Activated CD8-positive, alpha-beta memory T cell treated with anti-CD3 and anti-CD28 coated beads for 36 hours (primary cell): ENCODE measurements around the gene RUSC1. TPM values are rescaled to one million over a fixed set of nuclear protein-coding genes. Genes with fewer than 3 reads are reported as not detected.
"Not testable (repeated sequence)": the region's sequence is repeated elsewhere in the genome, so short reads cannot be mapped to it uniquely, and the experiment has no call there.

Experiments used
- CTCF ChIA-PET: fragments of 350-600 bp; sonication (Branson Sonifier 250); formaldehyde crosslinking; loops from one replicate; lab custom pipeline; 2021; ENCODE audit warnings: antibody characterized with exemption; lab: Charles Lee
- POLR2A ChIA-PET: fragments of 350-600 bp; sonication (Branson Sonifier 250); formaldehyde crosslinking; loops from one replicate; lab custom pipeline; 2021; ENCODE audit warnings: antibody characterized with exemption; lab: Charles Lee
- total RNA-seq, 2 experiments: library from RNA; stranded (reverse); gene quantifications; one replicate each; pipeline ENCODE4 v1.2.3, GENCODE V29; 2021

RUSC1 gene
- total RNA-seq, 2 experiments from 2014 or later = 27.9 to 30.0 TPM

GRCh38 chr1:155313261-155313660, 7.4 kb upstream of the RUSC1 start:
- POLR2A ChIA-PET = interaction anchor here (1.2 kb wide), 1 partner anchor 70 kb away, joined by 3 read pairs; no protein-coding TSS in a partner anchor
- CTCF ChIA-PET = interaction anchor here (1.7 kb wide), 1 partner anchor 63 kb away, joined by 8 read pairs; no protein-coding TSS in a partner anchor

DNA sequence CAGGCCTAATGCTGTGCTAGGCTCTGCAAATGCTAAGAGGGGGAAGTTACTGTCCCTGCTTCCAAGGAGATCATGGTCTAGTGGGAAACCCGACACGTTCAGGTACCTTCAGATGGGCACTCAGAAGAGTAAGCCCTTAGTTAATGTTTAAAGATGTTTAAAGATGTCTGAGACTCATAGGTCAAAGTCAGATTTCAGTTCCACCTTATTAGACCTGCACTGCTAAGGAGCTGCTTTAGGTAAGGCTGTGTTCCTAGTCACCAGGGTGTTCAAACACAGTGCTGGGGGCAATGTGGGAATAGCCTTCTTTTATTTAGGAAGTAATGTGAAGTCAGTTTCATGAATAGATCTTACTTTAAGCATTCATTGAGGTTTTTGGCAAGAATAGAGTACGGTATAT, 3.8 kb upstream of the RUSC1 start:
- POLR2A ChIA-PET = interaction anchor here (1.0 kb wide), 1 partner anchor 284 kb away, joined by 3 read pairs; no protein-coding TSS in a partner anchor
- CTCF ChIA-PET = interaction anchor here (3.4 kb wide), 1 partner anchor 66 kb away, joined by 14 read pairs; no protein-coding TSS in a partner anchor

GRCh38 chr1:155318082-155318481, 2.6 kb upstream of the RUSC1 start:
- ChIA-PET CTCF (interaction anchor here (3.4 kb wide), 1 partner anchor 67 kb away, joined by 14 read pairs; no protein-coding TSS in a partner anchor), POLR2A (interaction anchor here (1.0 kb wide), 1 partner anchor 283 kb away, joined by 3 read pairs; no protein-coding TSS in a partner anchor)

DNA sequence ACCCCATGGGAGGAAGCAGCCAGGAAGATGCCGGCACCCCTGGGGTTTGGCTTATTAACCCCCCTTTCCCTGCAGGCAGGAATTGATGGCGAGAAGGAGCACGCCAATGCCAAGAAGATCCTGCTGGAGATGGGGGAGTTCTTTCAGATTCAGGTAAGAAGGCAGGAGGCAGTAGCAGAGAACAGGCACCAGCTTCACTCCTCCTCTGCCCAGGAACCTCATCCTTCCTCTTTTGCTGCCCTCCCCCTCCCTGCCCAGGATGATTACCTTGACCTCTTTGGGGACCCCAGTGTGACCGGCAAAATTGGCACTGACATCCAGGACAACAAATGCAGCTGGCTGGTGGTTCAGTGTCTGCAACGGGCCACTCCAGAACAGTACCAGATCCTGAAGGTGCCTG, 1.2 kb upstream of the RUSC1 start:
- ChIA-PET CTCF (interaction anchor here (0.7 to 5.9 kb wide), 2 partner anchors 43 to 69 kb away, joined by 3 to 65 read pairs; partner anchors contain the start of gene HCN3), POLR2A (interaction anchor here (1.2 kb wide), 1 partner anchor 10 kb away, joined by 4 read pairs; no protein-coding TSS in a partner anchor)

DNA sequence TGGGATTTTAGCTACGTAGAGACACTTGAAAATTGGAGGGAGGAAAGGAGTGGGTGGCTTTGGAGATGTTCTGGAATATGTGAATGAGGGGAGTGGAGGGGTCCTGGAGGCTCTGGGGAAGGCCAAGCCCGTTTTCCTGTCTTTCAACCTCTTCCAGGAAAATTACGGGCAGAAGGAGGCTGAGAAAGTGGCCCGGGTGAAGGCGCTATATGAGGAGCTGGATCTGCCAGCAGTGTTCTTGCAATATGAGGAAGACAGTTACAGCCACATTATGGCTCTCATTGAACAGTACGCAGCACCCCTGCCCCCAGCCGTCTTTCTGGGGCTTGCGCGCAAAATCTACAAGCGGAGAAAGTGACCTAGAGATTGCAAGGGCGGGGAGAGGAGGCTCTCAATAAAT, 442 bp upstream of the RUSC1 start:
- POLR2A ChIA-PET = interaction anchor here (0.9 to 1.2 kb wide), 2 partner anchors 10 to 13 kb away, joined by 3 to 4 read pairs; no protein-coding TSS in a partner anchor
- CTCF ChIA-PET = interaction anchor here (0.7 to 5.9 kb wide), 2 partner anchors 43 to 69 kb away, joined by 3 to 65 read pairs; partner anchors contain the start of gene HCN3

GRCh38 chr1:155321639-155322503, 1.2 kb downstream of the RUSC1 start:
- POLR2A ChIA-PET = interaction anchor here (0.5 to 1.4 kb wide), 2 partner anchors 14 to 128 kb away, joined by 6 to 7 read pairs; partner anchors contain the start of gene FDPS
- CTCF ChIA-PET = interaction anchor here (0.9 to 5.9 kb wide), 8 partner anchors 10 to 115 kb away, joined by 3 to 65 read pairs (median 4); no protein-coding TSS in a partner anchor

DNA sequence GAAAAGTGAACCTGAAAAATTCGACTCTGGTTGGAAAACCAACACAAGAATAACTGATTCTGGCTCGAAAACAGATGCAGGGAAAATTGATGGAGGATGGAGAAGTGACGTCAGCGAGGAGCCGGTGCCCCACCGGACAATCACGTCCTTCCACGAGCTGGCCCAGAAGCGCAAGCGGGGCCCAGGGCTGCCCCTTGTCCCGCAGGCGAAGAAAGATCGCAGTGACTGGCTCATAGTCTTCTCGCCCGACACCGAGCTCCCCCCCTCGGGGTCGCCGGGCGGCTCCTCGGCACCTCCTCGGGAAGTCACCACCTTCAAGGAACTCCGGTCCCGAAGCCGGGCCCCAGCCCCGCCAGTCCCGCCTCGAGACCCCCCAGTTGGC, 1.9 kb downstream of the RUSC1 start:
- POLR2A ChIA-PET = interaction anchor here (0.6 to 1.4 kb wide), 2 partner anchors 15 to 48 kb away, joined by 5 to 6 read pairs; partner anchors contain the start of gene FDPS

DNA sequence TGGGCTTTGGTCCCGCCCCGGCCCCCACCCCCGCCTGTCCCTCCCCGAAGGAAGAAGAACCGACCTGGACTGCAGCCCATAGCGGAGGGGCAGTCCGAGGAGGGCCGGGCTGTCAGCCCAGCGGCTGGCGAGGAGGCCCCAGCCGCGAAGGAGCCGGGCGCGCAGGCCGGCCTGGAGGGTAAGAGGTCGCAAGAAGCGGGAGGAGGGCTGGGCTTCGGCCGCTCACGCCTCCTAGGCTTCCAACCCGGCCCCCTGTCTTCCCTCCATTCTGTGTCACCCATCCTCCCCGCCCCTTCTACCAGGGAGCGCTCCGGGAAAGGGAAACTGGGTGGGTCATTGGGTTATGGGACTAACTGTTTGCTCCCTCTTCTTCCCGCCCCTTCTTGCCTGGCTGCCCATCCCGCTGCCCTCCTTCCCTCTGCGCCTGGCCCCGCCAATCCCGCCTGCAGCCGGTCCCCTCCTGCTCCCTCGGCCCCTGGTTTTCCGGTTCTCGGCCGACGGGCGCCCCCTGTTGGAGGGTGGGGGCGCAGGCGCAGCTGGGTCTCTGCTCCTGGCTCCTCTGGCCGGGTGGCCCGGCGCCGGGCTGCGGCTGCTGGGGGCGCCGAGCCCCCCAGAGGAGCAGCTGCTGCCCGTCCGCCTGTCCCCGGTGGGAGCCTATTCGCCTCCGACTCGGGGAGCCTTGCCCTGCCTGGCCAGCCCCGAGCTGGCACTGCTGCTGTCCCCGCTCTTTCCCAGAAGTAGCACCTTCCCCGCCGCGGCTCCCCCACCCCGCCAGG, 2.4 kb downstream of the RUSC1 start:
- ChIA-PET CTCF (interaction anchor here (0.8 to 5.9 kb wide), 18 partner anchors 11 to 483 kb away, joined by 3 to 65 read pairs (median 4); partner anchors contain the start of genes ENTREP3, PKLR and SCAMP3), POLR2A (interaction anchor here (0.5 to 1.4 kb wide), 6 partner anchors 15 to 166 kb away, joined by 3 to 6 read pairs (median 4); partner anchors contain the start of genes CLK2 and FDPS)

More for the DNA sequence above, 1.9 kb downstream of the RUSC1 start:
- CTCF ChIA-PET = interaction anchor here (0.9 to 5.9 kb wide), 7 partner anchors 10 to 115 kb away, joined by 3 to 65 read pairs (median 5); no protein-coding TSS in a partner anchor

GRCh38 chr1:155323729-155324036, 3.0 kb downstream of the RUSC1 start:
- ChIA-PET CTCF (interaction anchor here (0.8 to 5.9 kb wide), 14 partner anchors 12 to 483 kb away, joined by 3 to 65 read pairs (median 4); partner anchors contain the start of genes ENTREP3, PKLR and SCAMP3), POLR2A (interaction anchor here (0.5 to 1.0 kb wide), 4 partner anchors 50 to 165 kb away, joined by 3 to 6 read pairs (median 4); partner anchors contain the start of gene CLK2)

GRCh38 chr1:155324037-155324716, 3.5 kb downstream of the RUSC1 start:
- POLR2A ChIA-PET = interaction anchor here (1.0 kb wide), 2 partner anchors 51 to 80 kb away, joined by 3 read pairs; partner anchors contain the start of gene CLK2
- CTCF ChIA-PET = interaction anchor here (0.8 to 5.9 kb wide), 13 partner anchors 12 to 202 kb away, joined by 3 to 65 read pairs (median 4); partner anchors contain the start of genes ENTREP3, PKLR and SCAMP3

- CTCF ChIA-PET = interaction anchor here (5.9 kb wide), 1 partner anchor 74 kb away, joined by 65 read pairs; no protein-coding TSS in a partner anchor
- POLR2A ChIA-PET = interaction anchor here (1.0 kb wide), 1 partner anchor 51 kb away, joined by 3 read pairs; the partner anchor contains the start of gene CLK2
Observed at GRCh38 chr1:155324717-155325602, 4.3 kb downstream of the RUSC1 start.

- POLR2A ChIA-PET = no interaction called here
- CTCF ChIA-PET = interaction anchor here (1.6 kb wide), 1 partner anchor 75 kb away, joined by 4 read pairs; no protein-coding TSS in a partner anchor
Observed at GRCh38 chr1:155325603-155325893, 4.9 kb downstream of the RUSC1 start.

DNA sequence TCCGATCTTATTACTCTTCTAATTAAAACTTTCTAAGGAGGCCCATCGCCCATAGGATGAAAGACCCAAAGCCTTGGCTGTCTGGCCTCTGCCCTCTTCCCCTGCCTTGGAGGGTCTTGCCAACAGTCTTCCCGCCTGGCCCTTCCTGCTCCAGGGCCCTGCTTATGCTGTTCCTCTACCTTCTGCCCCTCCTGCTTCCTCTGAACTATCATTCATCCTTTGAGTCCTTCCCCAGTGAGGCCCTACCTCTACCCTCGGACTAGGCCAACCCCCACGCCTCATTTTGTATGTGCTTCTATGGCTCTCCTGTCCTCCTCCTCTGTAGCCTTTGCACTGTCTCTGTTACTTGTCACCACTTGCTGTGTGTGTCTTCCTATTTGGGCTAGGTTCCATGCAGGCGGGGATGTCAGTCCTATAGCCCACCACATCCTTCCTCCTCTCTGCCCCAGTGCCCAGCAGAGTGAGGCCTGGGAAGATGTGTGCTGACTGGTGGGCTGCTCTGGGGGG, 5.4 kb downstream of the RUSC1 start:
- ChIA-PET POLR2A (no interaction called here), CTCF (interaction anchor here (1.6 kb wide), 1 partner anchor 75 kb away, joined by 4 read pairs; no protein-coding TSS in a partner anchor)

DNA sequence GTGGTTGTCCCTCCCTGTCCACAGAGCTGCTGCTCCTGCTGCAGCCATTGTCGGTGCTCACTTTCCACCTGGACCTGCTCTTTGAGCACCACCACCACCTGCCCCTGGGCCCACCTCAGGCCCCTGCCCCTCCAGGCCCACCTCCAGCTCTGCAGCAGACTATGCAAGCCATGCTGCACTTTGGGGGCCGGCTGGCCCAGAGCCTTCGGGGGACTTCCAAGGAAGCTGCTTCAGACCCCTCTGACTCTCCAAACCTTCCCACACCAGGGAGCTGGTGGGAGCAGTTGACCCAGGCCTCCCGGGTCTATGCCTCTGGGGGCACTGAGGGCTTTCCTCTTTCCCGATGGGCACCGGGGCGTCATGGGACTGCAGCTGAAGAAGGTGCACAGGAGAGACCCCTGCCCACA, 5.9 kb downstream of the RUSC1 start:
- ChIA-PET POLR2A (no interaction called here), CTCF (interaction anchor here (1.6 kb wide), 1 partner anchor 76 kb away, joined by 4 read pairs; no protein-coding TSS in a partner anchor)

GRCh38 chr1:155327981-155328380, 7.3 kb downstream of the RUSC1 start:
- CTCF ChIA-PET = interaction anchor here (1.0 kb wide), 1 partner anchor 77 kb away, joined by 4 read pairs; no protein-coding TSS in a partner anchor
- POLR2A ChIA-PET = interaction anchor here (0.6 kb wide), 1 partner anchor 514 kb away, joined by 3 read pairs; no protein-coding TSS in a partner anchor

GRCh38 chr1:155328856-155329255, 8.2 kb downstream of the RUSC1 start:
- POLR2A ChIA-PET, CTCF ChIA-PET: not testable (repeated sequence)
